H1 (cell line): ENCODE results near the gene DNAAF8.

Experiments used
- BCL11A ChIP-seq, 2 experiments: IDR thresholded peaks; one replicate each; pipeline ENCODE4 v1.6.1; 2011; ENCODE audit warnings: low read depth in 2 of 2, low read length in 2 of 2, mild to moderate bottlenecking in 2 of 2
- CTCF ChIP-seq, 3 experiments: IDR thresholded peaks; 1 replicate in 2 of 3; 2 replicates in 1 of 3; pipeline versions ENCODE4 v1.5.1 to v1.6.1; 2011; ENCODE audit warnings: low read length in 3 of 3, mild to moderate bottlenecking in 3 of 3, inconsistent platforms in 2 of 3, low read depth in 1 of 3, moderate library complexity in 1 of 3; ENCODE audit not compliant: insufficient read depth in 1 of 3; ENCODE audit errors: control extremely low read depth in 1 of 3
- EZH2 ChIP-seq: fragments of 200-600 bp; sonication (generic); IDR thresholded peaks from 2 replicates; pipeline ENCODE4 v1.7.1; 2012; ENCODE audit warnings: low read depth, mild to moderate bottlenecking, moderate library complexity, low read length, inconsistent platforms; ENCODE audit not compliant: severe bottlenecking
- FOSL1 ChIP-seq: IDR thresholded peaks from 2 replicates; pipeline ENCODE4 v1.6.1; 2011; ENCODE audit warnings: mild to moderate bottlenecking, low read depth, low read length, moderate library complexity; ENCODE audit not compliant: insufficient read depth
- JUN ChIP-seq: IDR thresholded peaks from 2 replicates; pipeline ENCODE4 v1.6.1; 2011; ENCODE audit warnings: low read depth, mild to moderate bottlenecking, improper control_type of control experiment, low read length
- MAX ChIP-seq: IDR thresholded peaks from 2 replicates; pipeline ENCODE4 v1.6.1; 2012; ENCODE audit warnings: inconsistent platforms
- POLR2AphosphoS5 ChIP-seq: IDR thresholded peaks from 2 replicates; pipeline ENCODE4 v1.6.1; 2011; ENCODE audit warnings: low read depth, low read length
- POU5F1 ChIP-seq: IDR thresholded peaks from 2 replicates; pipeline ENCODE4 v1.6.1; 2011; ENCODE audit warnings: low read depth, mild to moderate bottlenecking, low read length, moderate library complexity
- TAF7 ChIP-seq: optimal IDR thresholded peaks from 2 replicates; pipeline ENCODE3; 2011; ENCODE audit warnings: low read depth, mild to moderate bottlenecking, inconsistent platforms, low read length, moderate library complexity, borderline replicate concordance
- ZNF274 ChIP-seq: IDR thresholded peaks from 2 replicates; pipeline ENCODE4 v1.7.0; 2012; ENCODE audit warnings: low read length, borderline replicate concordance; ENCODE audit errors: extremely low read depth

DNA sequence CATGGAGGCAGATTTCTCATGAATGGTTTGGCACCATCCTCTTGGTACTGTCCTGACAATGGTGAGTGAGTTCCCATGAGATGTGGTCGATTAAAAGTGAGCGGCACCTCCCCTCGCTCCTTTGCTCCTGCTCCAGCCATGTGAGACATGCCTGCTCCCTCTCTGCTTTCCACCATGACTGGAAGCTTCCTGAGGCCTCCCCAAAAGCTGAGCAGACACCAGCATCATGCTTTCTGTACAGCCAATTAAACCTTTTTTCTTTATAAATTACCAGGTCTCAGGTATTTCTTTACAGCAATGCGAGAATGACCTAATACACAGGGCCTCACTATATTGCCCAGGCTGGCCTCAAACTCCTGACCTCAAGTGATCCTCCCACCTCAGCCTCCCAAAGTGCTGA, 20.5 kb downstream of the DNAAF8 start:
- TF ChIP-seq CTCF (IDR thresholded peaks at IDR 0.05; ENCODE audit: control extremely low read depth in 1 of 3, insufficient read depth in 1 of 3, low read depth in 1 of 3, low read length in 3 of 3) (no peak), JUN (no peak), FOSL1 (no peak), EZH2 (no peak), BCL11A (IDR thresholded peaks at IDR 0.05; ENCODE audit: low read depth in 2 of 2, low read length in 2 of 2) (no peak), POU5F1 (no peak), TAF7 (no peak), ZNF274 (no peak), POLR2AphosphoS5 (no peak), MAX (no peak)
